VCaP (cell line): Measurements from ENCODE around the gene TTC19.

Source experiments
- H3K27ac ChIP-seq: fragments of 450-650 bp; 2 replicates; pipeline ENCODE4 v1.5.1; 2017
- TF ChIP-seq, protein P1 (sequence below): fragments of 450-650 bp; conservative IDR thresholded peaks from 2 replicates; pipeline ENCODE4 v1.5.1; 2017; ENCODE audit warnings: mild to moderate bottlenecking, moderate library complexity

Gene TTC19

DNA sequence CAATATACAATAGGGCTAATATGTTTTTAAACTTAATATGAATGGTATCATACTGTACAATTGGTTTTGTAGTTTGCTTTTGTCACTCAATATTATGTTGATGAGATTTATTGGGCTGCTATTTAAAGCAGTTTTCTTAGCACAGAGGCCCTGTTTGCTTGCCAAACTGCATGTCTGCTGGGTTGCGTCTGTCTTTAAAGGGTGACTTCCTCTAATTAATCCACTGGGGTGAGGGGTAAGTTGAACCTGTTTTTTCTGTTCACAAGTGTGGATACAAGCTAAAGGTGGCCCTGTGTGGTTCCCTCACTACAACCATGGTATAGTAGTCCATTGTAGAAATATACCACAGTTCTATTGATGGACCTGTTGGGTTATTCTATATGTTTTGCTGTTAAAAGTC is 19.7 kb downstream of the TTC19 start:
- peak overlapping the region; percentile 61 for H3K27ac ChIP-seq
- TF ChIP-seq, protein P1, sequence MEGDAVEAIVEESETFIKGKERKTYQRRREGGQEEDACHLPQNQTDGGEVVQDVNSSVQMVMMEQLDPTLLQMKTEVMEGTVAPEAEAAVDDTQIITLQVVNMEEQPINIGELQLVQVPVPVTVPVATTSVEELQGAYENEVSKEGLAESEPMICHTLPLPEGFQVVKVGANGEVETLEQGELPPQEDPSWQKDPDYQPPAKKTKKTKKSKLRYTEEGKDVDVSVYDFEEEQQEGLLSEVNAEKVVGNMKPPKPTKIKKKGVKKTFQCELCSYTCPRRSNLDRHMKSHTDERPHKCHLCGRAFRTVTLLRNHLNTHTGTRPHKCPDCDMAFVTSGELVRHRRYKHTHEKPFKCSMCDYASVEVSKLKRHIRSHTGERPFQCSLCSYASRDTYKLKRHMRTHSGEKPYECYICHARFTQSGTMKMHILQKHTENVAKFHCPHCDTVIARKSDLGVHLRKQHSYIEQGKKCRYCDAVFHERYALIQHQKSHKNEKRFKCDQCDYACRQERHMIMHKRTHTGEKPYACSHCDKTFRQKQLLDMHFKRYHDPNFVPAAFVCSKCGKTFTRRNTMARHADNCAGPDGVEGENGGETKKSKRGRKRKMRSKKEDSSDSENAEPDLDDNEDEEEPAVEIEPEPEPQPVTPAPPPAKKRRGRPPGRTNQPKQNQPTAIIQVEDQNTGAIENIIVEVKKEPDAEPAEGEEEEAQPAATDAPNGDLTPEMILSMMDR, result no peak

DNA sequence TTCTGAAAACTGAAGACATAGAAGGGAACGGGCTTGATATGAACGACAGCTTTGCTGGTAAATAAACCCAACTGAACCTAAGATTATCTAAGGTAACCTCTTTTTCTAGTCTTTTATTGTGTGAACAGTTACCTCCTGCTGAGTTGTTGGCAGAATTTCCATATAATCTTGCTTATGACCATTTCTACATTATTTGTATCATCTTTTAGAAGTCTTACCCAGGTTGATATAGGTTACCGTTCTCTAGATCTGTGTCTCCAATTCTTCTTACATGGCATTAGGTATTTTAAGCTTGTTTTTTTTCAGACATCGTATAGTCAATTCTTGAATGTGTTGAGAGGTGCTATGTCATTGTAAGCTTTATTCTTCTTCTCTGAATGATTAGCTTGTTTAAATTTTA is 24.3 kb downstream of the TTC19 start:
- no peak overlapping the region for H3K27ac ChIP-seq
- TF ChIP-seq, protein P1, result no peak

DNA sequence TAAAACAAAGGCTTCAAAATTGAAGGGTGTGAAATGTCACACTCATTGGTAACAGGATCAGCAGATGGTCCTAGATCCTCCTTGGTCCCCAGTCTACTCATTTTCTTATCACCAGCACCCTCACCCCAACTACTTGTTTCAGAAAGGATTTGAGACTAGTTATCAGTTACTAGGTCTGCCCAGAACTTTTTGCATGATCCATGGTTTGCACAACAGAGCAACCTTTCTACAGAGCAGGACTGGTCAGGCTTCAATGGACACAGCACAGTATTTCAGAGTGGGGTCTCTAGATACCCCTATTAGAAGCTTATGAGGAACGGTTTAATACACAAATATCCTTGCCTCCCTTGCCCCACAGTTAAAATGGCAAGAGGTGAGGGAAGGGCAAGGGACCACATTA is 25.6 kb downstream of the TTC19 start:
- TF ChIP-seq, protein P1, result no peak
- no peak overlapping the region for H3K27ac ChIP-seq

DNA sequence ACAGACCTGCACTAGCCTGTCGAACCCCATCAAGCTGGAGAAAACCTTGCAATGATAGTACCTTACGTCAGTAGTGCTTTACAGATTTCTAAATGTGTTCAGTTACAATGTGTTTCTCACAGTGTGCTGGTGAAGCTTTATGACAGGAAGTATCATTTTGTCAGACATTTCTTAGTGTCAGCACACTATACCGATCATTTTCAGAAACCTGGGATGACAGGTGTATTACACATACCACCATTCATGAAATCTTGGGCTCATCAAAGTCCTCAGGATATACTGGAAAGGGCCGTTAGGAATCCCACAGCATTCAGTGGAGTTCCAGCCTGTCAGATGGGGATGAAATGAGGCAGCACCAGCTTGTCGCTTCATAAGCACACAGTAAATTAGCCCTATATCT is 27.3 kb downstream of the TTC19 start:
- H3K27ac ChIP-seq, result no peak overlapping the region
- TF ChIP-seq, protein P1, result no peak

DNA sequence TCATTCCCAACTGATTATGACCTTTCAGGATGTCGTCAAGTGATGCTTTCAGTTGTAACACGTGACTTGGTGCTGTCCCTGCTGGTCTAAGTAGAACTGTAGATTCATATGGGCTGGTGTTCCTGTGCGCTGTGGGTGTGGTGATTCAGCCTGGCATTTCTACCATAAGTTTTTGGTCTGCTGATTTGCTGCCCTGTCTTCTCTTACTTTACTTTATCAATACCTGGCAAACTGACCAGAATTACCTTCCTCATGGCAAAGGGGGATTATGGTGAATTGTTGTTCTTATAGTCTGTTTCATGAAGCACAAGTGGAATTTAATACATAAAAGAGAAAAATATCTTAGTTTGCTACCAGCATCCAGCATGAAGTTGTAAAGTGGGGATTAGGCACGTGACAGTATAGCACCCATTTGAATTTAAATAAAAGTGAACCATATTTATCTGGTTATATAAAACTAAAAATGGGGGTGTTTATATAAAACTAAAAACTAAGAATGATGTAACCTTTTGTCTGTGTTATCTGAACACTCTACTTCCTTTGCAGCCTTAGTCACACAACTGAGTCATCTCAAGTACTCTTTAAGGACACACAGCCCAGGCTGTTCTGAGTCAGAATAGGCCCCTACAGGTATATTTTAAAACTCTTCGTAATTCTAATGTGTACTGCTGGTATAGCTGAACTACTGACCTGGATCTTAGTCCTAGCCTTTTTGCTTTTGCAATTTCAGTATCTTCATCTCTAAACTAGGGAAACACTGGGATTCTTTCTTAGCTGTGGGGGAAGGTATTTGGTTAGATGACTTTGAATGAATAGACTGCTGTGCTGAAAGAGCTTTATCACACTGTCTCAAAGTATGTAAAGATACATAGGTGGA is 28.3 kb downstream of the TTC19 start:
- TF ChIP-seq, protein P1, result no peak
- no peak overlapping the region for H3K27ac ChIP-seq

DNA sequence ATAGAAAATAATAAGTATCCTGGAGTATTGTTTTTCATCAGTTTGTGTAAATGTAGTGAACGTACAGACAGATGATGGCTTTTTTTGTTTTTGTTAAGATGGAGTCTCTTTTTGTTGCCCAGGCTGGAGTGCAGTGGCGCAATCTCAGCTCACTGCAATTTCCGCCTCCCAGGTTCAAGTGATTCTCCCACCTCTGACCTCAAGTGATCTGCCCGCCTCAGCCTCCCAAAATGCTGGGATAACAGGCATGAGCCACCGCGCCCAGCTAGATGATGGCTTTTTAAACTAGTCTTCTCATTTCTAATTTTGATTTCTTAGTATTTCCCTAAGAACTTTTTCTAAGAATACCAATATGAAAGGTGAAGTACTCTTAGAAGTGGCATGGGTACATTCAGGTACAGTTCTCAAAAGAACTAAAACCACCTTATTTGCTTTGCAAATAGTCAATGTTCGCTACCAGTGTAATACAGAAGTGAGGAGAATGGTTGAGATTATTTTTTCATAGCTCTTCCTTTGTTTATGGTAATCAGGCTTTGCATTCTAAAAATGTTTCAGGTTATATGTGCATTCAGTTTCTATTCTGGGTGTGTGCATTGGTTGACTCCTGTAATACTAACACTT is 34.2 kb downstream of the TTC19 start:
- TF ChIP-seq, protein P1, result no peak

DNA sequence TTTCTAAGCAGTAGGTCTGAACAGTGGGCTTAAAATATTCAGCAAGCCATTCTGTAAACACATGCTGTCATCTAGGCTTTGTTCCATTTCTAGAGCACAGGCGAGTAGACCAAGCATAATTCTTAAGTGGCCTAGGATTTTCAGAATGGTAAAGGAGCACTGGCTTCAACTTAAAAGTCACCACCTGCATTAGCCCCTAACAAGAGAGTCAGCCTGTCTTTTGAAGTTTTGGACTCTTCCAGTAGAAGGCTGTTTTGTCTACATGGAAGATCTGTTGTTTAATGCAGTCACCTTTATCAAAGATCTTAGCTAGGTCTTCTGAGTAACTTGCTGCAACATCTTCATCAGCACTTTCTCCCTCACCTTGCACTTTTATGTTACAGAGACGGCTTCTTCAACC is 36.6 kb downstream of the TTC19 start:
- H3K27ac ChIP-seq, result no peak overlapping the region
- TF ChIP-seq, protein P1, result no peak

More for the DNA sequence above, 34.2 kb downstream of the TTC19 start:
- H3K27ac ChIP-seq, result no peak overlapping the region
